Peyer's patch (tissue), 4 donors: ENCODE results near the gene QSER1.

Experiments used
- CTCF ChIP-seq, 6 experiments: fragments of 450-650 bp in 4 of 6; fragments of 200-600 bp in 2 of 6; sonication (generic) in 1 of 6; IDR thresholded peaks; one replicate each; pipeline ENCODE4 v1.5.1; 2017 to 2019; ENCODE audit warnings: antibody characterized with exemption in 6 of 6, mild to moderate bottlenecking in 3 of 6, moderate library complexity in 1 of 6
- POLR2A ChIP-seq, 2 donors: fragments of 450-650 bp; IDR thresholded peaks; one replicate each; pipeline ENCODE4 v1.5.1; 2017; ENCODE audit warnings: antibody characterized with exemption in 2 of 2, mild to moderate bottlenecking in 2 of 2, moderate library complexity in 2 of 2

DNA sequence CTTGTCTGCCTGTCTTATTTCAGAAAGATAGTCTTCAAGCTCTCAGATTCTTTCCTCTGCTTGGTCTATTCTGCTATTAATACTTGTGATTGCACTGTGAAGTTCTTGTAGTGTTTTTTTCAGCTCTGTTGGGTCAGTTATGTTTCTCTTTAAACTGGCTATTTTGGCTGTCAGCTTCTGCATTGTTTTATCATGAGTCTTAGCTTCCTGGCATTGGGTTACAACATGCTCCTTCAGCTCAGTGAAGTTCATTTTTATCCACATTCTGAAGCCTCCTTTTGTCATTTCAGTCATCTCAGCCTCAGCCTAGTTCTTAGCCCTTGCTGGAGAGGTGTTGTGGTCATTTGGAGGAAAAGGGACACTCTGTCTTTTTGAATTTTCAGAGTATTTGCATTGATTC lies 107.6 kb downstream of the QSER1 start:
- TF ChIP-seq CTCF (IDR thresholded peaks at IDR 0.05) = no peak
- no peak for TF ChIP-seq POLR2A (IDR thresholded peaks at IDR 0.05)
